ENCODE results near the gene GALNT18.

Gene GALNT18

GRCh38 chr11:11250470-11250869 lies 371.3 kb downstream of the GALNT18 start:
- H3K9me2 ChIP-seq (replicated peaks; ENCODE audit: insufficient read depth, low read length), result no peaks in the 10 kb centered on the region
- peaks cover 23% of the 10 kb centered on the region for H3F3A ChIP-seq (ENCODE audit: insufficient read depth, low read length)
- H3K27me3 ChIP-seq (replicated peaks; ENCODE audit: insufficient read depth, low read length), result no peaks in the 10 kb centered on the region
- peak overlapping the region; percentile 7; the same call in 1 of the 2 replicates for H2AFZ ChIP-seq (ENCODE audit: low read length)
- peaks cover 34% of the 10 kb centered on the region for H3K4me1 ChIP-seq (ENCODE audit: low read length)
- peak; percentile 88 for DNase-seq
- TF ChIP-seq EZH2 (optimal IDR thresholded peaks at IDR 0.05; ENCODE audit: low read depth, low read length), result no peak
- no peak for TF ChIP-seq EZH2phosphoT487 (IDR thresholded peaks at IDR 0.05; ENCODE audit: low read length)
- TF ChIP-seq CTCF (IDR thresholded peaks at IDR 0.05; ENCODE audit: low read length), result no peak
- no peaks in the 10 kb centered on the region for H4K20me1 ChIP-seq (ENCODE audit: insufficient read depth, low read length)
- no peaks in the 10 kb centered on the region for H3K9me3 ChIP-seq (replicated peaks; ENCODE audit: insufficient read depth, low read length)
- peak overlapping the region; percentile 11; the same call in 1 of the 2 replicates for H3K4me2 ChIP-seq (ENCODE audit: low read depth, low read length)
- no peaks in the 10 kb centered on the region for H3K36me3 ChIP-seq (replicated peaks; ENCODE audit: insufficient read depth, low read length)
- H3K27ac ChIP-seq (ENCODE audit: low read length), result peak overlapping the region; percentile 74; the same call in 1 of the 2 replicates
- no peak overlapping the region for H3K4me3 ChIP-seq (ENCODE audit: low read length)
- H3K9ac ChIP-seq (ENCODE audit: low read length), result no peak overlapping the region
- H3K79me2 ChIP-seq (ENCODE audit: low read length), result no peaks in the 10 kb centered on the region

DNA sequence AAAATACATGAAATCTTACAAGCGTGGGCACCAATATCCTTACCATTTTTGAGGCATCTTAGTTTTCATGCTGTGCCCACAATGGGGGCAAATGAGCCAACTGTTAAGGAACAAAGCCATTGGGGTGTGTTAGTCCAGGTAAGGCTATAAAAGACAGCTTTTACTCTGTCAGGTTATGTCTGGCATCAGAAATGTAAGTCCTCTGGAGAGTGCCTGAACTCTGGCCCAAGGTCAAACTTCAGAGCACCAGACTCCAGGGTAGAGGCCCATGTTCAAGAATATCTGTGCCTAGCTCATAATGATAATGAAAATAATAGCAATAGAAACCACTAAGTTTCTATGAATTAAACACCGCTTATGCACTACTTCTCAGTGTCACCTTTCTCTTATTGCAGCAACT lies 374.2 kb downstream of the GALNT18 start:
- peaks cover 27% of the 10 kb centered on the region for H3K4me1 ChIP-seq (ENCODE audit: low read length)
- H4K20me1 ChIP-seq (ENCODE audit: insufficient read depth, low read length), result no peaks in the 10 kb centered on the region
- no peaks in the 10 kb centered on the region for H3K9me3 ChIP-seq (replicated peaks; ENCODE audit: insufficient read depth, low read length)
- H3K36me3 ChIP-seq (replicated peaks; ENCODE audit: insufficient read depth, low read length), result no peaks in the 10 kb centered on the region
- no peak overlapping the region for H2AFZ ChIP-seq (ENCODE audit: low read length)
- H3K4me3 ChIP-seq (ENCODE audit: low read length), result no peak overlapping the region
- peaks cover 23% of the 10 kb centered on the region for H3F3A ChIP-seq (ENCODE audit: insufficient read depth, low read length)
- H3K79me2 ChIP-seq (ENCODE audit: low read length), result no peaks in the 10 kb centered on the region
- no peak overlapping the region for H3K4me2 ChIP-seq (ENCODE audit: low read depth, low read length)
- no peaks in the 10 kb centered on the region for H3K9me2 ChIP-seq (replicated peaks; ENCODE audit: insufficient read depth, low read length)
- no peak overlapping the region for H3K9ac ChIP-seq (ENCODE audit: low read length)
- no peak for DNase-seq
- H3K27ac ChIP-seq (ENCODE audit: low read length), result no peak overlapping the region
- H3K27me3 ChIP-seq (replicated peaks; ENCODE audit: insufficient read depth, low read length), result no peaks in the 10 kb centered on the region
- TF ChIP-seq EZH2phosphoT487 (IDR thresholded peaks at IDR 0.05; ENCODE audit: low read length), result no peak
- TF ChIP-seq CTCF (IDR thresholded peaks at IDR 0.05; ENCODE audit: low read length), result no peak
- no peak for TF ChIP-seq EZH2 (optimal IDR thresholded peaks at IDR 0.05; ENCODE audit: low read depth, low read length)

DNA sequence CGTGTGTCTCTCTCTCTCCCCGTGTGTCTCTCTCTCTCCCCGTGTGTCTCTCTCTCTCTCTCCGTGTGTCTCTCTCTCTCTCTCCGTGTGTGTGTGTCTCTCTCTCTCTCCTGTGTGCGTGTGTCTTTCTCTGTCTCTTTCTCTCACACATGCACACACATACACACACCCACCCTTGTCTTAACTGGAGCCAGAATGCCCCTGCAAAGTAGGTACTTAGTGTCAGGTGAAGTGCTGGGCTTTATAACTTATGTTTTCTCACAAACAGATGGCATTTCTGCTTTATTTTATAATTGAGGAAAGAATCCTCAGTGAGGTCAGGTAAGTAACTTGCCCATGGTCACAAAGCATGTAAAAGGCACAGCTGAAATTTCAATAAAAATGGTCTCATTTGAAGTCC lies 374.7 kb downstream of the GALNT18 start:
- H3K4me3 ChIP-seq (ENCODE audit: low read length), result no peak overlapping the region
- TF ChIP-seq CTCF (IDR thresholded peaks at IDR 0.05; ENCODE audit: low read length) (no peak), EZH2 (optimal IDR thresholded peaks at IDR 0.05; ENCODE audit: low read depth, low read length) (no peak), EZH2phosphoT487 (IDR thresholded peaks at IDR 0.05; ENCODE audit: low read length) (no peak)
- no peaks in the 10 kb centered on the region for H4K20me1 ChIP-seq (ENCODE audit: insufficient read depth, low read length)
- H3K79me2 ChIP-seq (ENCODE audit: low read length), result no peaks in the 10 kb centered on the region
- no peak overlapping the region for H3K9ac ChIP-seq (ENCODE audit: low read length)
- no peak for DNase-seq
- H3K27ac ChIP-seq (ENCODE audit: low read length), result no peak overlapping the region
- H3K27me3 ChIP-seq (replicated peaks; ENCODE audit: insufficient read depth, low read length), result no peaks in the 10 kb centered on the region
- H3K9me2 ChIP-seq (replicated peaks; ENCODE audit: insufficient read depth, low read length), result no peaks in the 10 kb centered on the region
- H3F3A ChIP-seq (ENCODE audit: insufficient read depth, low read length), result peaks cover 20% of the 10 kb centered on the region
- H2AFZ ChIP-seq (ENCODE audit: low read length), result no peak overlapping the region
- peaks cover 23% of the 10 kb centered on the region for H3K4me1 ChIP-seq (ENCODE audit: low read length)
- no peaks in the 10 kb centered on the region for H3K9me3 ChIP-seq (replicated peaks; ENCODE audit: insufficient read depth, low read length)
- no peak overlapping the region for H3K4me2 ChIP-seq (ENCODE audit: low read depth, low read length)
- no peaks in the 10 kb centered on the region for H3K36me3 ChIP-seq (replicated peaks; ENCODE audit: insufficient read depth, low read length)
